Activated T-cell treated with anti-CD3 and anti-CD28 coated beads, Interleukin-2, amount 50 U/mL, for 24 hours (primary cell): ENCODE data around the gene OR3A1.
"Not testable (repeated sequence)": the region's sequence is repeated elsewhere in the genome, so short reads cannot be mapped to it uniquely, and the experiment has no call there.

Experiments
- DNase-seq: peaks from one replicate; pipeline ENCODE4 v3.0.0-alpha.2; 2020
- H3K27ac Mint-ChIP-seq: 2 replicates; pipeline ENCODE4 v1.8.0; 2020; ENCODE audit warnings: mild to moderate bottlenecking, mixed read lengths
- H3K27me3 Mint-ChIP-seq: 2 replicates; pipeline ENCODE4 v1.8.0; 2020; ENCODE audit warnings: mixed read lengths
- H3K36me3 Mint-ChIP-seq: 2 replicates; pipeline ENCODE4 v1.8.0; 2020; ENCODE audit warnings: low read depth, mixed read lengths
- H3K4me1 Mint-ChIP-seq: 2 replicates; pipeline ENCODE4 v1.8.0; 2020; ENCODE audit warnings: low read depth, mixed read lengths
- H3K4me3 Mint-ChIP-seq: 2 replicates; pipeline ENCODE4 v1.8.0; 2020; ENCODE audit warnings: mild to moderate bottlenecking, moderate library complexity, mixed read lengths
- H3K9me3 Mint-ChIP-seq: 2 replicates; pipeline ENCODE4 v1.8.0; 2020; ENCODE audit warnings: mixed read lengths

The OR3A1 gene

GRCh38 chr17:3298260-3298659 lies at the start of gene OR3A1:
Gene OR3A1 (minus strand): TSS chr17:3298360. CDS start chr17:3292582, 5,778 bp downstream.
- no peaks in the 10 kb centered on the region for H3K36me3 Mint-ChIP-seq
- no peaks in the 10 kb centered on the region for H3K4me1 Mint-ChIP-seq
- H3K27ac Mint-ChIP-seq, result no peak within 1 kb of the TSS

GRCh38 chr17:3342782-3343181 lies 44.6 kb upstream of the OR3A1 start:
- not testable (repeated sequence) for H3K4me1 Mint-ChIP-seq, H3K27ac Mint-ChIP-seq, H3K4me3 Mint-ChIP-seq, DNase-seq, H3K36me3 Mint-ChIP-seq
- peaks cover 61% of the 10 kb centered on the region for H3K27me3 Mint-ChIP-seq
- H3K9me3 Mint-ChIP-seq, result peaks cover 15% of the 10 kb centered on the region

More at GRCh38 chr17:3298260-3298659, at the start of gene OR3A1:
- Mint-ChIP-seq H3K27me3 (peaks cover 13% of the 10 kb centered on the region), H3K9me3 (no peaks in the 10 kb centered on the region), H3K4me3 (no peak within 1 kb of the TSS)
- DNase-seq, result no peak

GRCh38 chr17:3335876-3336275 lies 37.7 kb upstream of the OR3A1 start:
- Mint-ChIP-seq H3K4me1 (no peaks in the 10 kb centered on the region), H3K9me3 (peaks cover 9% of the 10 kb centered on the region)

GRCh38 chr17:3318336-3318735 lies 20.2 kb upstream of the OR3A1 start:
- no peak overlapping the region for H3K4me3 Mint-ChIP-seq
- no peaks in the 10 kb centered on the region for H3K9me3 Mint-ChIP-seq
- no peak overlapping the region for H3K27ac Mint-ChIP-seq
- H3K27me3 Mint-ChIP-seq, result no peaks in the 10 kb centered on the region
- no peaks in the 10 kb centered on the region for H3K4me1 Mint-ChIP-seq
- H3K36me3 Mint-ChIP-seq, result no peaks in the 10 kb centered on the region
- DNase-seq, result no peak

More at GRCh38 chr17:3335876-3336275, 37.7 kb upstream of the OR3A1 start:
- Mint-ChIP-seq H3K27me3 (peaks cover 44% of the 10 kb centered on the region), H3K4me3 (no peak overlapping the region), H3K27ac (no peak overlapping the region), H3K36me3 (no peaks in the 10 kb centered on the region)
- DNase-seq, result no peak

- no peaks in the 10 kb centered on the region for H3K4me1 Mint-ChIP-seq
- no peaks in the 10 kb centered on the region for H3K27me3 Mint-ChIP-seq
- H3K36me3 Mint-ChIP-seq, result no peaks in the 10 kb centered on the region
- no peak overlapping the region for H3K27ac Mint-ChIP-seq
- H3K9me3 Mint-ChIP-seq, result no peaks in the 10 kb centered on the region
- H3K4me3 Mint-ChIP-seq, result no peak overlapping the region
- no peak for DNase-seq
Observed at GRCh38 chr17:3316836-3317235, 18.7 kb upstream of the OR3A1 start.

- Mint-ChIP-seq H3K9me3 (no peaks in the 10 kb centered on the region), H3K36me3 (no peaks in the 10 kb centered on the region), H3K27me3 (no peaks in the 10 kb centered on the region), H3K27ac (no peak overlapping the region), H3K4me3 (no peak overlapping the region), H3K4me1 (no peaks in the 10 kb centered on the region)
- DNase-seq, result no peak
Observed at GRCh38 chr17:3308603-3309002, 10.4 kb upstream of the OR3A1 start.

- H3K27me3 Mint-ChIP-seq, result peaks cover 26% of the 10 kb centered on the region
- H3K27ac Mint-ChIP-seq, result no peak overlapping the region
- H3K4me1 Mint-ChIP-seq, result no peaks in the 10 kb centered on the region
- DNase-seq, result no peak
- no peaks in the 10 kb centered on the region for H3K36me3 Mint-ChIP-seq
- no peaks in the 10 kb centered on the region for H3K9me3 Mint-ChIP-seq
- no peak overlapping the region for H3K4me3 Mint-ChIP-seq
Observed at GRCh38 chr17:3295632-3296031, 2.5 kb downstream of the OR3A1 start.

GRCh38 chr17:3293548-3293947 lies 4.6 kb downstream of the OR3A1 start:
- H3K27ac Mint-ChIP-seq, H3K4me3 Mint-ChIP-seq, H3K9me3 Mint-ChIP-seq, H3K4me1 Mint-ChIP-seq, H3K36me3 Mint-ChIP-seq, DNase-seq: not testable (repeated sequence)
- peaks cover 38% of the 10 kb centered on the region for H3K27me3 Mint-ChIP-seq

GRCh38 chr17:3282901-3283300 lies 15.3 kb downstream of the OR3A1 start:
- peaks cover 15% of the 10 kb centered on the region for H3K27me3 Mint-ChIP-seq
- no peaks in the 10 kb centered on the region for H3K9me3 Mint-ChIP-seq
- H3K36me3 Mint-ChIP-seq, result no peaks in the 10 kb centered on the region
- no peaks in the 10 kb centered on the region for H3K4me1 Mint-ChIP-seq
- no peak for DNase-seq
- no peak overlapping the region for H3K4me3 Mint-ChIP-seq
- no peak overlapping the region for H3K27ac Mint-ChIP-seq

- DNase-seq, result no peak
- Mint-ChIP-seq H3K27me3 (peaks cover 5% of the 10 kb centered on the region), H3K9me3 (peaks cover 3% of the 10 kb centered on the region), H3K4me1 (no peaks in the 10 kb centered on the region), H3K27ac (no peak overlapping the region), H3K4me3 (no peak overlapping the region), H3K36me3 (no peaks in the 10 kb centered on the region)
Observed at GRCh38 chr17:3276126-3276525, 22.0 kb downstream of the OR3A1 start.

- H3K27me3 Mint-ChIP-seq, result peaks cover 25% of the 10 kb centered on the region
- no peak overlapping the region for H3K4me3 Mint-ChIP-seq
- no peaks in the 10 kb centered on the region for H3K36me3 Mint-ChIP-seq
- peaks cover 9% of the 10 kb centered on the region for H3K9me3 Mint-ChIP-seq
- DNase-seq, result no peak
- H3K4me1 Mint-ChIP-seq, result no peaks in the 10 kb centered on the region
- H3K27ac Mint-ChIP-seq, result no peak overlapping the region
Observed at GRCh38 chr17:3271072-3271848, 26.9 kb downstream of the OR3A1 start.

GRCh38 chr17:3260600-3260999 lies 37.6 kb downstream of the OR3A1 start:
- Mint-ChIP-seq H3K36me3 (no peaks in the 10 kb centered on the region), H3K27ac (no peak overlapping the region), H3K4me1 (no peaks in the 10 kb centered on the region), H3K4me3 (no peak overlapping the region), H3K9me3 (no peaks in the 10 kb centered on the region), H3K27me3 (peaks cover 9% of the 10 kb centered on the region)
- DNase-seq, result no peak

GRCh38 chr17:3260163-3260562 lies 38.0 kb downstream of the OR3A1 start:
- H3K36me3 Mint-ChIP-seq, result no peaks in the 10 kb centered on the region
- H3K27ac Mint-ChIP-seq, result no peak overlapping the region
- no peak for DNase-seq
- no peaks in the 10 kb centered on the region for H3K4me1 Mint-ChIP-seq
- no peaks in the 10 kb centered on the region for H3K9me3 Mint-ChIP-seq
- no peak overlapping the region for H3K4me3 Mint-ChIP-seq
- peaks cover 9% of the 10 kb centered on the region for H3K27me3 Mint-ChIP-seq

- Mint-ChIP-seq H3K9me3 (peaks cover 4% of the 10 kb centered on the region), H3K4me3 (no peak overlapping the region), H3K4me1 (no peaks in the 10 kb centered on the region)
Observed at GRCh38 chr17:3256575-3256974, 41.6 kb downstream of the OR3A1 start.

GRCh38 chr17:3249013-3249412 lies 49.1 kb downstream of the OR3A1 start:
- not testable (repeated sequence) for DNase-seq, H3K4me3 Mint-ChIP-seq, H3K4me1 Mint-ChIP-seq, H3K9me3 Mint-ChIP-seq, H3K27ac Mint-ChIP-seq, H3K27me3 Mint-ChIP-seq, H3K36me3 Mint-ChIP-seq

More at GRCh38 chr17:3256575-3256974, 41.6 kb downstream of the OR3A1 start:
- Mint-ChIP-seq H3K36me3 (no peaks in the 10 kb centered on the region), H3K27ac (no peak overlapping the region), H3K27me3 (peaks cover 14% of the 10 kb centered on the region)
- DNase-seq, result no peak
